Esophagus muscularis mucosa (tissue), 4 donors: ENCODE measurements around the gene PLSCR2. TPM values are rescaled to one million over a fixed set of nuclear protein-coding genes. Genes with fewer than 3 reads are reported as not detected.
"Not testable (repeated sequence)": the region's sequence is repeated elsewhere in the genome, so short reads cannot be mapped to it uniquely, and the experiment has no call there.

Experiments
- DNase-seq: peaks from one replicate; pipeline ENCODE4 v3.0.0-alpha.2; 2017; ENCODE audit errors: extremely low spot score
- H3K27ac ChIP-seq, 4 donors: fragments of 200-600 bp; sonication (generic); replicated peaks in 1 of 4; 1 replicate in 3 of 4; 2 replicates in 1 of 4; pipeline ENCODE4 v1.5.1; 2016 to 2019; ENCODE audit warnings: mild to moderate bottlenecking in 1 of 4
- H3K27me3 ChIP-seq, 4 donors: fragments of 200-600 bp; sonication (generic); one replicate each; pipeline versions ENCODE4 v1.5.1 to v1.6.0; 2016 to 2019
- H3K36me3 ChIP-seq, 4 donors: fragments of 200-600 bp; sonication (generic); one replicate each; pipeline ENCODE4 v1.5.1; 2016 to 2019
- H3K4me1 ChIP-seq, 4 donors: fragments of 200-600 bp; sonication (generic); one replicate each; pipeline ENCODE4 v1.5.1; 2016 to 2019
- H3K4me3 ChIP-seq, 4 donors: fragments of 200-600 bp; sonication (generic); 1 replicate in 2 of 4; 2 replicates in 2 of 4; pipeline ENCODE4 v1.5.1; 2016 to 2019; ENCODE audit warnings: mild to moderate bottlenecking in 4 of 4, moderate library complexity in 1 of 4
- H3K9me3 ChIP-seq, 4 donors: fragments of 200-600 bp; sonication (generic); 1 replicate in 3 of 4; 2 replicates in 1 of 4; pipeline ENCODE4 v1.5.1; 2016 to 2019
- CTCF ChIP-seq, 3 experiments: fragments of 200-600 bp in 2 of 3; fragments of 450-650 bp in 1 of 3; sonication (generic) in 2 of 3; IDR thresholded peaks; one replicate each; pipeline ENCODE4 v1.5.1; 2017 to 2019; ENCODE audit warnings: antibody characterized with exemption in 3 of 3, mild to moderate bottlenecking in 2 of 3, moderate library complexity in 1 of 3
- EP300 ChIP-seq: sonication (generic); formaldehyde crosslinking; IDR thresholded peaks from one replicate; pipeline ENCODE4 v1.6.1; 2017; ENCODE audit warnings: antibody characterized with exemption
- POLR2A ChIP-seq: fragments of 450-650 bp; IDR thresholded peaks from one replicate; pipeline ENCODE4 v1.6.1; 2017; ENCODE audit warnings: antibody characterized with exemption, moderate library complexity, mild to moderate bottlenecking, low read depth
- POLR2AphosphoS5 ChIP-seq, 2 donors: sonication (generic); formaldehyde crosslinking; IDR thresholded peaks; one replicate each; pipeline ENCODE4 v1.6.1; 2017; ENCODE audit warnings: antibody characterized with exemption in 2 of 2
- WGBS: methylation state at CpG from one replicate; pipeline ENCODE4 v1.1.5; 2018; 5-methylcytosine and 5-hydroxymethylcytosine counted together
- intact Hi-C: fragments of 100-400 bp; cut with DNase I; formaldehyde crosslinking; loops from one replicate; pipeline ENCODE4 v1.15.1; 2023
- total RNA-seq, 4 donors: library from RNA; depleted of rRNA; stranded (reverse); fragments of >200 nt; gene quantifications; one replicate each; pipeline versions ENCODE4 v1.1.0 to v1.2.1, GENCODE V29; 2016

Gene PLSCR2
- total RNA-seq, 4 donors from 2014 or later = 0.69 TPM; not detected in 3

GRCh38 chr3:146416366-146416765, 53.0 kb downstream of the PLSCR2 start:
- Histone ChIP-seq H3K27ac (no peak overlapping the region), H3K4me1 (no peaks in the 10 kb centered on the region), H3K4me3 (no peak overlapping the region), H3K9me3 (peaks cover 0 to 14% (median 6%) of the 10 kb centered on the region in 4 donors), H3K27me3 (no peaks in the 10 kb centered on the region), H3K36me3 (no peaks in the 10 kb centered on the region)
- no peak for DNase-seq
- 56% methylated on average over 2 of the region's 2 CpGs for WGBS
- intact Hi-C loops = no loop called here
- TF ChIP-seq EP300 = no peak
- TF ChIP-seq POLR2A = no peak
- no peak for TF ChIP-seq CTCF (IDR thresholded peaks at IDR 0.05)
- TF ChIP-seq POLR2AphosphoS5 (IDR thresholded peaks at IDR 0.05) = no peak

- Histone ChIP-seq H3K27ac (no peak overlapping the region), H3K4me3 (no peak overlapping the region), H3K27me3 (no peaks in the 10 kb centered on the region), H3K36me3 (no peaks in the 10 kb centered on the region), H3K9me3 (peaks cover 0 to 14% (median 6%) of the 10 kb centered on the region in 4 donors), H3K4me1 (no peaks in the 10 kb centered on the region)
- WGBS = 100% methylated on average over 1 of the region's 1 CpG
- TF ChIP-seq POLR2AphosphoS5 (IDR thresholded peaks at IDR 0.05) (no peak), EP300 (no peak), POLR2A (no peak), CTCF (IDR thresholded peaks at IDR 0.05) (no peak)
- intact Hi-C loops = no loop called here
- DNase-seq = no peak
These were observed 55.4 kb downstream of the PLSCR2 start for GRCh38 chr3:146414010-146414409.

- not testable (repeated sequence) for H3K27ac ChIP-seq
- WGBS = 96% methylated on average over 5 of the region's 5 CpGs
These were observed 56.6 kb downstream of the PLSCR2 start for GRCh38 chr3:146412711-146413110.

GRCh38 chr3:146407956-146408355, 61.4 kb downstream of the PLSCR2 start:
- 75% methylated on average over 7 of the region's 7 CpGs for WGBS
- H3K36me3 ChIP-seq = no peaks in the 10 kb centered on the region
- intact Hi-C loops = no loop called here
- no peaks in the 10 kb centered on the region for H3K4me1 ChIP-seq
- H3K9me3 ChIP-seq = peaks cover 0 to 13% (median 6%) of the 10 kb centered on the region in 4 donors
- H3K27ac ChIP-seq = no peak overlapping the region
- H3K27me3 ChIP-seq = no peaks in the 10 kb centered on the region
- no peak overlapping the region for H3K4me3 ChIP-seq
- TF ChIP-seq POLR2AphosphoS5 (IDR thresholded peaks at IDR 0.05) (no peak), POLR2A (no peak), EP300 (no peak), CTCF (IDR thresholded peaks at IDR 0.05) (no peak)
- DNase-seq = no peak

More at GRCh38 chr3:146412711-146413110, 56.6 kb downstream of the PLSCR2 start:
- H3K36me3 ChIP-seq, H3K4me1 ChIP-seq, H3K27me3 ChIP-seq, intact Hi-C loops, H3K4me3 ChIP-seq, DNase-seq: not testable (repeated sequence)
- peaks cover 0 to 14% (median 6%) of the 10 kb centered on the region in 4 donors for H3K9me3 ChIP-seq

GRCh38 chr3:146404436-146404835, 64.9 kb downstream of the PLSCR2 start:
- Histone ChIP-seq H3K4me1 (no peaks in the 10 kb centered on the region), H3K27ac (no peak overlapping the region), H3K27me3 (no peaks in the 10 kb centered on the region), H3K9me3 (no peaks in the 10 kb centered on the region), H3K4me3 (no peak overlapping the region), H3K36me3 (no peaks in the 10 kb centered on the region)
- intact Hi-C loops = no loop called here
- no peak for DNase-seq
- no peak for TF ChIP-seq POLR2AphosphoS5 (IDR thresholded peaks at IDR 0.05)
- TF ChIP-seq CTCF (IDR thresholded peaks at IDR 0.05) = no peak
- no peak for TF ChIP-seq EP300
- no peak for TF ChIP-seq POLR2A
